Breast epithelium (tissue), 3 donors: ENCODE data around the gene NACAD.

Source experiments
- CTCF ChIP-seq, 3 donors: fragments of 450-650 bp; IDR thresholded peaks; one replicate each; pipeline ENCODE4 v1.5.1; 2016 to 2017; ENCODE audit warnings: antibody characterized with exemption in 3 of 3, mild to moderate bottlenecking in 3 of 3, moderate library complexity in 3 of 3
- POLR2A ChIP-seq: fragments of 450-650 bp; IDR thresholded peaks from one replicate; pipeline ENCODE4 v1.6.1; 2016; ENCODE audit warnings: antibody characterized with exemption, mild to moderate bottlenecking, moderate library complexity

DNA sequence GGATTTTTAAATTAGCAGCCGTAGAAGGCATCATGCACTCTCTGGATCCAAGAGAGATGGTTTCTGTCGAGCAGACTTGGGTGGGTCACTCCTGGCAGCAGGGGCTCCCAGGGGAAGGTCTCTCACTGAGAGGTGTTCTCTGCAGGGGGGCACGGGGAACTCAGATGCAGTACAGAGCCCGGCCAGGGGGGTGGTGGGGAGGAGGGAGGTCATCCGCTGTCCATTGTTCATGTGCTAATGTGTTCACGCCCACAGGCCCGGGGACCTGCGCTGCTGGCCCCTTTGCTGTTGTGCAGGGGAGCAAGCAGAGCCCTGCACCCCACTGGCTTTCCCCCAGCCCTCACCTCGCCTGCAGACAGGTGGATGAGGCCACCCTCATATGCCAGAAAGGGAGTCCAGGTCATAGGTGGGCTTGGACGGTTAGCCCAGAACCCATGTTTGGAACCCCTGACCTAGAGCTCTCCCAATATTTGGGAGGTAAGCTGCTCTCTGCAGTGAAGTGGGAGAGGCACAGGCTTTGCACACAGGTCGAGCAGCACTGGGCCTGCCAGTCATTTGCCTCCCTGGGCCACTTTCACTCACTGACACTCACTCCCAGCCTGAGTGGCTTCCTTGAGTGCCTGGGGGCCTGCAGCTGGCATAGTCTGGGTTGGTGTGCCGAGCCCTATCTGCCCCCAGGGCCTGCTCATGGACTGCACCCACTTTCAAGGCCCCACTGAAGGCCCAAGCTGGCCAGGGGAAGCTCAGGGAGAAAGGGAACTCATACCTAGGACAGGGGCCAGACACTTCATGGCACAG lies 35.3 kb upstream of the NACAD start:
- TF ChIP-seq CTCF (IDR thresholded peaks at IDR 0.05) (no peak), POLR2A (no peak)
